ENCODE results near the gene GAD2. TPM values are rescaled to one million over a fixed set of nuclear protein-coding genes. Genes with fewer than 3 reads are reported as not detected.

Gene GAD2
- total and polyA plus RNA-seq, 4 donors: not detected

DNA sequence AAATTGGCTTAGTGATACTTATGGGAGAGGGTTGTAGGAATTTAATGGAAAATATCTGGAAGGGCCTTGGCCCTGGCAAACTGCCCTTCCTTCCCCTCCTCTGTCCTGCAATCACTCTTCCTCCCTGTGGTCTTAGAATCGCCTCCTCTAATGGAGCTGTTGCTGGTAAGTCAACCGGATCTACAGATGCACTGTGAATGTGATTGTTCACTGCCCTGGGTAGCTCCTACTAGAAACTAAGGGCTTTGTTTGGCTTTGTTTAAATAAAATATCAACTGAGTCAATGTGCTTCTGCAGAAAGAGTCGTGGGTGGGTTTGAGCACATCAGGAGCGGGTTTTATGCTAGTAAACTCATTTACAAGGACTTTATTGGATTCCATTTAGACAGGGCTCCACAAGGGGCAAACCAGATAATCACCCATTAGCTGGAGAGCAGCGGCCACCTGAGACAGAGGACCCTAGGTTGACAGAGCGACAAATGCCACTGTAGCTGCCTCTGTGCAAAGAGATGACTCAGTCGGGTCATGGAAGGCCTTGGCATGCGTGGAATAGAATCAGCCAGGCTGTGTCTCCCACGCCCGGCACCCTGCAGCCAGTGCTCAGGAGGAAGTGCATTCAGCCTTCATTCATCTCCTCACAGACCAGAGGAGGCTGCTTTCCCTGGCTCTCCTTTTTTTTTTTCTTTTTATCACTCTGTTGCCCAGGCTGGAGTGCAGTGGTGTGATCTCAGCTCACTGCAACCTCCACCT, 97.9 kb downstream of the GAD2 start:
- DNase-seq: no peak
- Histone ChIP-seq H3K27ac (ENCODE audit: low read depth in 1 of 2, low read length in 1 of 2) (no peak overlapping the region), H3K9ac (ENCODE audit: insufficient read depth in 1 of 2, low read length in 2 of 2) (no peak overlapping the region), H3K36me3 (ENCODE audit: control insufficient read depth in 4 of 4, insufficient read depth in 4 of 4, low read length in 4 of 4) (no peaks in the 10 kb centered on the region), H3K9me3 (ENCODE audit: control insufficient read depth in 4 of 4, insufficient read depth in 3 of 4, low read length in 3 of 4) (no peaks in the 10 kb centered on the region), H3K4me3 (no peak overlapping the region), H3K27me3 (ENCODE audit: control insufficient read depth in 3 of 3, insufficient read depth in 3 of 3, low read length in 2 of 3) (peaks cover 0 to 2% (median 0%) of the 10 kb centered on the region in 3 donors), H3K4me1 (ENCODE audit: control insufficient read depth in 5 of 5, insufficient read depth in 5 of 5, low read length in 5 of 5) (no peaks in the 10 kb centered on the region)
- TF ChIP-seq, protein P1, sequence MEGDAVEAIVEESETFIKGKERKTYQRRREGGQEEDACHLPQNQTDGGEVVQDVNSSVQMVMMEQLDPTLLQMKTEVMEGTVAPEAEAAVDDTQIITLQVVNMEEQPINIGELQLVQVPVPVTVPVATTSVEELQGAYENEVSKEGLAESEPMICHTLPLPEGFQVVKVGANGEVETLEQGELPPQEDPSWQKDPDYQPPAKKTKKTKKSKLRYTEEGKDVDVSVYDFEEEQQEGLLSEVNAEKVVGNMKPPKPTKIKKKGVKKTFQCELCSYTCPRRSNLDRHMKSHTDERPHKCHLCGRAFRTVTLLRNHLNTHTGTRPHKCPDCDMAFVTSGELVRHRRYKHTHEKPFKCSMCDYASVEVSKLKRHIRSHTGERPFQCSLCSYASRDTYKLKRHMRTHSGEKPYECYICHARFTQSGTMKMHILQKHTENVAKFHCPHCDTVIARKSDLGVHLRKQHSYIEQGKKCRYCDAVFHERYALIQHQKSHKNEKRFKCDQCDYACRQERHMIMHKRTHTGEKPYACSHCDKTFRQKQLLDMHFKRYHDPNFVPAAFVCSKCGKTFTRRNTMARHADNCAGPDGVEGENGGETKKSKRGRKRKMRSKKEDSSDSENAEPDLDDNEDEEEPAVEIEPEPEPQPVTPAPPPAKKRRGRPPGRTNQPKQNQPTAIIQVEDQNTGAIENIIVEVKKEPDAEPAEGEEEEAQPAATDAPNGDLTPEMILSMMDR (IDR thresholded peaks at IDR 0.05; ENCODE audit: control extremely low read depth, extremely low read depth): no peak
- ATAC-seq (ENCODE audit: insufficient read depth, low FRiP score): no peak
- WGBS, 2 donors: 84 to 90% methylated on average over 10 of the region's 10 CpGs

DNA sequence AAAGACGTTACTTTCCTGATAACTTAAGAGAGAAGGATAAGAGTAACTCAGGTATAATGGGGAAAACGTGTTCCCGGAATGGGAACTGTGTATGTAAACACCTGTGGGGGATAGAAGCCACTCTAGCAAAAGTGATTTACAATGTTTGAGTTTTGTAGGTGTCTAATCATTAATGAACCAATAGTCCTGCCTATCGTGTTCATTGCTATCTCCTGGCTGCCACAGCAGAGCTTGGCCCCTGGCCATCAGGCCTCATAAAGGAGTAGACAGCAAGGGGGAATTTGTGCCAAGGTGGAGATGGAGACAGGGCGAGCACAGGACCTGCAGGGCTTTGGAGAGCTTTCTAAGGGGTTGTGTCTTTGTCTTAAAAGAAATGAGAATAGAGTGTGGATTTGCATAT, 102.1 kb downstream of the GAD2 start:
- ATAC-seq (ENCODE audit: insufficient read depth, low FRiP score) (no peak), DNase-seq (no peak)
- no peak overlapping the region for H3K4me3 ChIP-seq
- 55 to 62% methylated on average over 5 of the region's 5 CpGs for WGBS, 2 donors
- H3K27me3 ChIP-seq (ENCODE audit: control insufficient read depth in 3 of 3, insufficient read depth in 3 of 3, low read length in 2 of 3): no peaks in the 10 kb centered on the region
- no peaks in the 10 kb centered on the region for H3K9me3 ChIP-seq (ENCODE audit: control insufficient read depth in 4 of 4, insufficient read depth in 3 of 4, low read length in 3 of 4)
- H3K4me1 ChIP-seq (ENCODE audit: control insufficient read depth in 5 of 5, insufficient read depth in 5 of 5, low read length in 5 of 5): no peaks in the 10 kb centered on the region
- H3K27ac ChIP-seq (ENCODE audit: low read depth in 1 of 2, low read length in 1 of 2): no peak overlapping the region
- TF ChIP-seq, protein P1 (IDR thresholded peaks at IDR 0.05; ENCODE audit: control extremely low read depth, extremely low read depth): no peak
- H3K9ac ChIP-seq (ENCODE audit: insufficient read depth in 1 of 2, low read length in 2 of 2): no peak overlapping the region
- no peaks in the 10 kb centered on the region for H3K36me3 ChIP-seq (ENCODE audit: control insufficient read depth in 4 of 4, insufficient read depth in 4 of 4, low read length in 4 of 4)

DNA sequence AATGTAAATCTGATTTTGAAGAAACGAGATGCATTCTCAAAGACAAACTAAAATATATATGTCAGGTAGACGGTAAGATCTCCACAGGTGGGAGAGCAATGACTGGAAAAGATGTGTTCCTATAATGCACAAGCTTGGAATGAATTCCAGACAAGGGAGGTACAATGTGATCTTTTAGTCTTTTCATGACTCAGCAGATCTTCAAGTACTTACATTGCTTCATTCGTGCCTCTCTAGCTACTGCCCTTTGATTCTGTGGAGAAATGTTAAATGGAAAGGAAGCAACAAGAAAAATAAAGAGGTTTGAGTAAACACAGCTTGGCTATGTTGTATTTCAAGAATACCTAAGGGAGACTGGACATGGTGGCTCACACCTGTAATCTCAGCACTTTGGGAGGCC, 106.6 kb downstream of the GAD2 start:
- no peaks in the 10 kb centered on the region for H3K36me3 ChIP-seq (ENCODE audit: control insufficient read depth in 4 of 4, insufficient read depth in 4 of 4, low read length in 4 of 4)
- no peak for ATAC-seq (ENCODE audit: insufficient read depth, low FRiP score)
- peaks cover 0 to 2% (median 0%) of the 10 kb centered on the region in 4 donors for H3K9me3 ChIP-seq (ENCODE audit: control insufficient read depth in 4 of 4, insufficient read depth in 3 of 4, low read length in 3 of 4)
- no peak overlapping the region for H3K27ac ChIP-seq (ENCODE audit: low read depth in 1 of 2, low read length in 1 of 2)
- no peaks in the 10 kb centered on the region for H3K27me3 ChIP-seq (ENCODE audit: control insufficient read depth in 3 of 3, insufficient read depth in 3 of 3, low read length in 2 of 3)
- TF ChIP-seq, protein P1 (IDR thresholded peaks at IDR 0.05; ENCODE audit: control extremely low read depth, extremely low read depth): no peak
- WGBS, 2 donors: 71 to 86% methylated on average over 3 of the region's 3 CpGs
- H3K9ac ChIP-seq (ENCODE audit: insufficient read depth in 1 of 2, low read length in 2 of 2): no peak overlapping the region
- no peaks in the 10 kb centered on the region for H3K4me1 ChIP-seq (ENCODE audit: control insufficient read depth in 5 of 5, insufficient read depth in 5 of 5, low read length in 5 of 5)
- H3K4me3 ChIP-seq: no peak overlapping the region
- DNase-seq: no peak

Data from lung (tissue), 12 donors.